Lower lobe of right lung (tissue), 2 donors: Measurements from ENCODE around the gene MLLT11. TPM values are rescaled to one million over a fixed set of nuclear protein-coding genes. Genes with fewer than 3 reads are reported as not detected.
"Not testable (repeated sequence)": the region's sequence is repeated elsewhere in the genome, so short reads cannot be mapped to it uniquely, and the experiment has no call there.

Source experiments
- ATAC-seq, 2 donors: fragments of 200-7000 bp; cut with Tn5 transposase; one replicate each; pipeline ENCODE4 v1.9.1; 2020 to 2022; ENCODE audit warnings: mild to moderate bottlenecking in 2 of 2, moderate library complexity in 2 of 2
- DNase-seq: peaks from one replicate; pipeline ENCODE4 v3.0.0-alpha.2; 2020
- H3K27ac ChIP-seq: fragments of 200-600 bp; one replicate; pipeline ENCODE4 v1.8.0; 2022
- H3K27me3 ChIP-seq: fragments of 200-600 bp; one replicate; pipeline ENCODE4 v1.8.0; 2022; ENCODE audit warnings: low read depth
- H3K36me3 ChIP-seq: fragments of 200-600 bp; one replicate; pipeline ENCODE4 v1.8.0; 2022; ENCODE audit warnings: mild to moderate bottlenecking
- H3K4me1 ChIP-seq: fragments of 200-600 bp; one replicate; pipeline ENCODE4 v1.8.0; 2022
- H3K4me3 ChIP-seq: fragments of 200-600 bp; one replicate; pipeline ENCODE4 v1.8.0; 2022; ENCODE audit warnings: mild to moderate bottlenecking
- H3K9me3 ChIP-seq: fragments of 200-600 bp; one replicate; pipeline ENCODE4 v1.8.0; 2022
- CTCF ChIP-seq: fragments of 200-600 bp; IDR thresholded peaks from one replicate; pipeline ENCODE4 v1.8.0; 2022; ENCODE audit warnings: antibody characterized with exemption, mild to moderate bottlenecking
- intact Hi-C: fragments of 100-400 bp; cut with DNase I; formaldehyde crosslinking; loops from one replicate; pipeline ENCODE4 v1.11.0; 2022
- total RNA-seq: library from RNA; stranded (reverse); fragmentation: NEBNext Ultra II Directional; extraction: Animal tissue kit (Norgen Biotek cat#: 25700); gene quantifications from one replicate; pipeline ENCODE4 v1.2.1, GENCODE V29; 2021
- donor health status: DM: no; HTN: yes; CAD: no; lungs with severe emphysema.

The MLLT11 gene
- total RNA-seq, 1 donor from 2014 or later: 0.56 TPM

GRCh38 chr1:151072224-151072623, 12.0 kb downstream of the MLLT11 start:
- TF ChIP-seq CTCF: no peak
- ATAC-seq (no peak), DNase-seq (no peak)
- intact Hi-C loops: no loop called here
- H3K4me1 ChIP-seq: peaks cover 22% of the 10 kb centered on the region
- no peaks in the 10 kb centered on the region for H3K36me3 ChIP-seq
- H3K27ac ChIP-seq: no peak overlapping the region
- H3K4me3 ChIP-seq: no peak overlapping the region
- no peaks in the 10 kb centered on the region for H3K9me3 ChIP-seq
- H3K27me3 ChIP-seq: no peaks in the 10 kb centered on the region

GRCh38 chr1:151085953-151086559, 25.9 kb downstream of the MLLT11 start:
- Histone ChIP-seq H3K9me3 (no peaks in the 10 kb centered on the region), H3K27me3 (no peaks in the 10 kb centered on the region), H3K4me3 (no peak overlapping the region), H3K4me1 (no peaks in the 10 kb centered on the region), H3K27ac (no peak overlapping the region), H3K36me3 (no peaks in the 10 kb centered on the region)
- ATAC-seq: no peak
- TF ChIP-seq CTCF: no peak
- DNase-seq: no peak
- intact Hi-C loops: no loop called here

- H3K4me1 ChIP-seq, H3K27me3 ChIP-seq, ATAC-seq, DNase-seq, H3K9me3 ChIP-seq, H3K4me3 ChIP-seq, H3K27ac ChIP-seq: not testable (repeated sequence)
- intact Hi-C loops: loop anchor here (5.0 kb wide), 1 partner anchor 60 kb away; the partner anchor contains the start of gene TNFAIP8L2
- H3K36me3 ChIP-seq: peaks cover 12% of the 10 kb centered on the region
Measured at GRCh38 chr1:151097426-151097825, 37.2 kb downstream of the MLLT11 start.

GRCh38 chr1:151098126-151098525, 37.9 kb downstream of the MLLT11 start:
- H3K9me3 ChIP-seq: no peaks in the 10 kb centered on the region
- no peak for TF ChIP-seq CTCF
- no peaks in the 10 kb centered on the region for H3K27me3 ChIP-seq
- DNase-seq (no peak), ATAC-seq (no peak)
- intact Hi-C loops: loop anchor here (5.0 kb wide), 1 partner anchor 59 kb away; the partner anchor contains the start of gene TNFAIP8L2
- no peak overlapping the region for H3K27ac ChIP-seq
- peaks cover 12% of the 10 kb centered on the region for H3K36me3 ChIP-seq
- H3K4me3 ChIP-seq: no peak overlapping the region
- H3K4me1 ChIP-seq: no peaks in the 10 kb centered on the region

GRCh38 chr1:151104630-151105029, 44.4 kb downstream of the MLLT11 start:
- Histone ChIP-seq H3K36me3 (peaks cover 17% of the 10 kb centered on the region), H3K27ac (no peak overlapping the region), H3K4me3 (no peak overlapping the region), H3K27me3 (no peaks in the 10 kb centered on the region), H3K9me3 (no peaks in the 10 kb centered on the region), H3K4me1 (no peaks in the 10 kb centered on the region)
- TF ChIP-seq CTCF: no peak
- intact Hi-C loops: no loop called here
- DNase-seq (no peak), ATAC-seq (no peak)

- Histone ChIP-seq H3K27me3 (no peaks in the 10 kb centered on the region), H3K27ac (no peak overlapping the region), H3K36me3 (peaks cover 17% of the 10 kb centered on the region), H3K4me3 (no peak overlapping the region), H3K9me3 (no peaks in the 10 kb centered on the region), H3K4me1 (no peaks in the 10 kb centered on the region)
- intact Hi-C loops: no loop called here
- TF ChIP-seq CTCF: no peak
- ATAC-seq (no peak), DNase-seq (no peak)
Measured at GRCh38 chr1:151106894-151107293, 46.7 kb downstream of the MLLT11 start.
